B cell (primary cell): ENCODE measurements around the gene AIG1. TPM values are rescaled to one million over a fixed set of nuclear protein-coding genes. Genes with fewer than 3 reads are reported as not detected.

Experiments
- ATAC-seq: fragments of 200-7000 bp; cut with Tn5 transposase; one replicate; pipeline ENCODE4 v1.10.0; 2021; ENCODE audit warnings: low read depth, mild to moderate bottlenecking, moderate number of reproducible peaks, moderate library complexity
- CTCF ChIA-PET: fragments of 350-600 bp; sonication (Branson Sonifier 250); formaldehyde crosslinking; loops from one replicate; lab custom pipeline; 2021; ENCODE audit warnings: antibody characterized with exemption, inconsistent platforms; lab: Charles Lee
- POLR2A ChIA-PET: fragments of 350-600 bp; sonication (Branson Sonifier 250); formaldehyde crosslinking; loops from one replicate; lab custom pipeline; 2021; ENCODE audit warnings: antibody characterized with exemption; lab: Charles Lee
- DNase-seq: peaks from one replicate; pipeline ENCODE4 v3.0.0; 2013
- H2AFZ ChIP-seq: 2 replicates; pipeline ENCODE4 v1.6.1; 2012; ENCODE audit warnings: mild to moderate bottlenecking, low read depth, low read length; ENCODE audit not compliant: insufficient read depth, poor library complexity, severe bottlenecking
- H3K27ac ChIP-seq, 2 donors: 1 replicate in 1 of 2; 2 replicates in 1 of 2; pipeline ENCODE4 v1.5.1; 2012 to 2013; ENCODE audit warnings: low read length in 2 of 2, mild to moderate bottlenecking in 2 of 2, moderate library complexity in 1 of 2
- H3K27me3 ChIP-seq, 4 experiments: fragments of 200-600 bp in 1 of 4; sonication (generic) in 1 of 4; replicated peaks in 1 of 4; 1 replicate in 2 of 4; 2 replicates in 2 of 4; pipeline versions ENCODE4 v1.6.1 to v1.7.0; 2013 to 2016; ENCODE audit warnings: low read length in 3 of 4, mild to moderate bottlenecking in 2 of 4, mixed read lengths in 1 of 4, moderate library complexity in 1 of 4; ENCODE audit not compliant: insufficient read depth in 4 of 4, control insufficient read depth in 3 of 4; ENCODE audit errors: control extremely low read depth in 1 of 4
- H3K36me3 ChIP-seq, 2 experiments: replicated peaks in 1 of 2; 1 replicate in 1 of 2; 2 replicates in 1 of 2; pipeline versions ENCODE4 v1.6.1 to v1.7.1; 2013; ENCODE audit warnings: low read length in 1 of 2; ENCODE audit not compliant: insufficient read depth in 2 of 2, control insufficient read depth in 1 of 2; ENCODE audit errors: control extremely low read depth in 1 of 2, extremely low read depth in 1 of 2
- H3K4me1 ChIP-seq, 2 donors: fragments of 200-600 bp in 1 of 2; sonication (generic) in 1 of 2; 1 replicate in 1 of 2; 2 replicates in 1 of 2; pipeline versions ENCODE4 v1.5.1 to v1.6.1; 2013 to 2017; ENCODE audit warnings: low read length in 2 of 2; ENCODE audit not compliant: control insufficient read depth in 2 of 2, insufficient read depth in 2 of 2
- H3K4me2 ChIP-seq: replicated peaks from 2 replicates; pipeline ENCODE3; 2012; ENCODE audit warnings: mild to moderate bottlenecking, low read depth, low read length; ENCODE audit not compliant: poor library complexity, severe bottlenecking
- H3K4me3 ChIP-seq, 5 experiments: fragments of 200-600 bp in 1 of 5; sonication (generic) in 1 of 5; 1 replicate in 3 of 5; 2 replicates in 2 of 5; pipeline versions ENCODE4 v1.5.1 to v1.7.0; 2011 to 2016; ENCODE audit warnings: low read length in 4 of 5, mild to moderate bottlenecking in 4 of 5, low read depth in 2 of 5, control low read depth in 1 of 5, moderate library complexity in 1 of 5; ENCODE audit not compliant: insufficient read depth in 1 of 5; ENCODE audit errors: control extremely low read depth in 1 of 5, extremely low read depth in 1 of 5
- H3K79me2 ChIP-seq: fragments of 200-600 bp; sonication (generic); one replicate; pipeline ENCODE4 v1.6.0; 2016; ENCODE audit warnings: low read length; ENCODE audit not compliant: control insufficient read depth, insufficient read depth
- H3K9ac ChIP-seq: fragments of 200-600 bp; sonication (generic); 2 replicates; pipeline ENCODE4 v1.6.1; 2017; ENCODE audit warnings: mild to moderate bottlenecking, low read length, moderate library complexity
- H3K9me3 ChIP-seq, 3 donors: one replicate each; pipeline versions ENCODE4 v1.6.1 to v1.7.1; 2013; ENCODE audit warnings: low read length in 2 of 3; ENCODE audit not compliant: control insufficient read depth in 2 of 3, insufficient read depth in 1 of 3; ENCODE audit errors: control extremely low read depth in 1 of 3
- H4K20me1 ChIP-seq: 2 replicates; pipeline ENCODE4 v1.6.0; 2012; ENCODE audit warnings: mild to moderate bottlenecking, low read length; ENCODE audit not compliant: insufficient read depth, control insufficient read depth, poor library complexity, severe bottlenecking
- H3K27ac Mint-ChIP-seq: one replicate; pipeline ENCODE4 v1.8.0; 2021; ENCODE audit warnings: mixed read lengths
- H3K27me3 Mint-ChIP-seq: one replicate; pipeline ENCODE4 v1.8.0; 2021; ENCODE audit warnings: mixed read lengths
- H3K4me1 Mint-ChIP-seq: one replicate; pipeline ENCODE4 v1.8.0; 2021; ENCODE audit warnings: mixed read lengths
- H3K4me3 Mint-ChIP-seq: one replicate; pipeline ENCODE4 v1.8.0; 2021; ENCODE audit warnings: mixed read lengths
- H3K9me3 Mint-ChIP-seq: one replicate; pipeline ENCODE4 v1.8.0; 2022; ENCODE audit warnings: mixed read lengths; ENCODE audit not compliant: insufficient read depth
- CTCF ChIP-seq: fragments of 200-600 bp; IDR thresholded peaks from one replicate; pipeline ENCODE4 v1.8.0; 2022; ENCODE audit warnings: antibody characterized with exemption, mild to moderate bottlenecking
- EZH2 ChIP-seq: IDR thresholded peaks from 2 replicates; pipeline ENCODE4 v1.6.1; 2012; ENCODE audit warnings: borderline replicate concordance, low read depth, mild to moderate bottlenecking, moderate library complexity, low read length; ENCODE audit not compliant: insufficient read depth, poor library complexity, severe bottlenecking
- WGBS: methylation state at CpG from one replicate; pipeline ENCODE4 v1.1.5; 2013; ENCODE audit warnings: missing lambda C conversion rate; ENCODE audit not compliant: insufficient coverage; 5-methylcytosine and 5-hydroxymethylcytosine counted together
- intact Hi-C: fragments of 100-400 bp; cut with micrococcal nuclease; formaldehyde crosslinking; loops from one replicate; pipeline ENCODE4 v1.10.0; 2022
- polyA plus RNA-seq: library from polyadenylated mRNA; depleted of rRNA; stranded (reverse); fragments of >200 nt; gene quantifications from 2 replicates; pipeline ENCODE4 v1.2.3, GENCODE V29; 2012
- total RNA-seq, 2 donors: library from RNA; stranded (reverse); fragments of 120-200 nt in 1 of 2; gene quantifications; 1 replicate in 1 of 2; 2 replicates in 1 of 2; pipeline versions ENCODE4 v1.2.3 to v1.2.4, GENCODE V29; 2013 to 2022

Gene AIG1
- total and polyA plus RNA-seq, 2 donors (not counting 1 experiment from before 2014, with no cell fraction given): 7.0 to 9.0 TPM

GRCh38 chr6:143194095-143194589, 133.5 kb downstream of the AIG1 start:
- no peak overlapping the region for H3K4me3 ChIP-seq
- H4K20me1 ChIP-seq: no peaks in the 10 kb centered on the region
- no peaks in the 10 kb centered on the region for H3K9me3 ChIP-seq
- no peak overlapping the region for H3K27ac ChIP-seq
- intact Hi-C loops: no loop called here
- ChIA-PET CTCF (no interaction called here), POLR2A (no interaction called here)
- 100% methylated on average over 1 of the region's 9 CpGs for WGBS
- H3K27me3 Mint-ChIP-seq: no peaks in the 10 kb centered on the region
- ATAC-seq (no peak), DNase-seq (no peak)
- H3K27me3 ChIP-seq: no peaks in the 10 kb centered on the region
- no peaks in the 10 kb centered on the region for H3K9me3 Mint-ChIP-seq
- H3K4me2 ChIP-seq: no peak overlapping the region
- TF ChIP-seq CTCF (no peak), EZH2 (no peak)
- H3K36me3 ChIP-seq: no peaks in the 10 kb centered on the region
- no peaks in the 10 kb centered on the region for H3K4me1 Mint-ChIP-seq
- H3K79me2 ChIP-seq: no peaks in the 10 kb centered on the region
- H3K27ac Mint-ChIP-seq: no peak overlapping the region
- no peaks in the 10 kb centered on the region for H3K4me1 ChIP-seq
- no peak overlapping the region for H3K9ac ChIP-seq
- H2AFZ ChIP-seq: no peak overlapping the region
- no peak overlapping the region for H3K4me3 Mint-ChIP-seq

GRCh38 chr6:143195349-143195845, 134.7 kb downstream of the AIG1 start:
- CTCF ChIA-PET: no interaction called here
- no peaks in the 10 kb centered on the region for H3K36me3 ChIP-seq
- Mint-ChIP-seq H3K4me3 (no peak overlapping the region), H3K27me3 (no peaks in the 10 kb centered on the region), H3K27ac (no peak overlapping the region), H3K9me3 (no peaks in the 10 kb centered on the region), H3K4me1 (no peaks in the 10 kb centered on the region)
- H3K4me1 ChIP-seq: no peaks in the 10 kb centered on the region
- no peak for DNase-seq
- TF ChIP-seq CTCF: no peak
- no peak for TF ChIP-seq EZH2
- H3K27me3 ChIP-seq: no peaks in the 10 kb centered on the region
- POLR2A ChIA-PET: no interaction called here
- ATAC-seq: no peak
- H2AFZ ChIP-seq: no peak overlapping the region
- no peaks in the 10 kb centered on the region for H4K20me1 ChIP-seq
- intact Hi-C loops: no loop called here
- no peak overlapping the region for H3K4me2 ChIP-seq
- H3K9me3 ChIP-seq: no peaks in the 10 kb centered on the region
- no peak overlapping the region for H3K9ac ChIP-seq
- H3K79me2 ChIP-seq: no peaks in the 10 kb centered on the region
- WGBS: 92% methylated on average over 10 of the region's 10 CpGs
- no peak overlapping the region for H3K27ac ChIP-seq
- H3K4me3 ChIP-seq: no peak overlapping the region
